Panc1 (cell line): ENCODE data around the gene JADE2. TPM values are rescaled to one million over a fixed set of nuclear protein-coding genes. Genes with fewer than 3 reads are reported as not detected.

Experiments
- ATAC-seq: fragments of 200-7000 bp; cut with Tn5 transposase; 2 replicates; pipeline ENCODE4 v1.9.1; 2020; ENCODE audit warnings: mild to moderate bottlenecking, moderate library complexity
- BruUV-seq: library from RNA; stranded (reverse); fragments of 400-500 nt; replicated peaks from 2 replicates; lab custom pipeline; 2021; lab: Mats Ljungman, UMichigan
- CTCF ChIA-PET: fragments of 300-600 bp; sonication (Branson Sonifier 250); formaldehyde crosslinking; loops from one replicate; lab custom pipeline; 2022; ENCODE audit warnings: antibody characterized with exemption; lab: Charles Lee
- POLR2A ChIA-PET: fragments of 300-600 bp; sonication (Branson Sonifier 250); formaldehyde crosslinking; loops from one replicate; lab custom pipeline; 2022; ENCODE audit warnings: antibody characterized with exemption; lab: Charles Lee
- DNase-seq: peaks from one replicate; pipeline ENCODE4 v3.0.0-alpha.2; 2010; ENCODE audit warnings: low read depth, low spot score
- H3K27ac ChIP-seq: 2 replicates; pipeline ENCODE4 v1.5.1; 2011; ENCODE audit warnings: mild to moderate bottlenecking, low read length, inconsistent platforms
- H3K27me3 ChIP-seq: fragments of 200-500 bp; sonication (Bioruptor generic); 2 replicates; pipeline ENCODE4 v1.6.0; 2014; ENCODE audit warnings: low read length, inconsistent platforms; ENCODE audit not compliant: control insufficient read depth, insufficient read depth
- H3K36me3 ChIP-seq: fragments of 200-500 bp; sonication (Bioruptor generic); 2 replicates; pipeline ENCODE4 v1.5.1; 2014; ENCODE audit warnings: inconsistent platforms, mild to moderate bottlenecking, low read length, moderate library complexity; ENCODE audit not compliant: control insufficient read depth, insufficient read depth
- H3K4me1 ChIP-seq: 2 replicates; pipeline ENCODE4 v1.5.1; 2011; ENCODE audit warnings: inconsistent platforms, mild to moderate bottlenecking, low read length, moderate library complexity; ENCODE audit not compliant: control insufficient read depth, insufficient read depth
- H3K4me3 ChIP-seq, 2 experiments: 2 replicates each; pipeline ENCODE4 v1.5.1; 2011 to 2012; ENCODE audit warnings: low read depth in 2 of 2, low read length in 2 of 2, mild to moderate bottlenecking in 2 of 2, inconsistent platforms in 1 of 2, moderate library complexity in 1 of 2
- H3K9me3 ChIP-seq: fragments of 200-500 bp; sonication (Bioruptor generic); 2 replicates; pipeline ENCODE4 v1.5.1; 2014; ENCODE audit warnings: low read depth, mild to moderate bottlenecking, inconsistent platforms, low read length, moderate library complexity; ENCODE audit not compliant: control insufficient read depth, insufficient read depth
- POLR2AphosphoS5 ChIP-seq: IDR thresholded peaks from 2 replicates; pipeline ENCODE4 v1.6.1; 2012; ENCODE audit warnings: mild to moderate bottlenecking, low read depth, low read length, moderate library complexity
- SIN3A ChIP-seq: IDR thresholded peaks from 2 replicates; pipeline ENCODE4 v1.6.1; 2012; ENCODE audit warnings: low read depth, mild to moderate bottlenecking, low read length, moderate library complexity, borderline replicate concordance; ENCODE audit not compliant: insufficient read depth
- TCF7L2 ChIP-seq: IDR thresholded peaks from 2 replicates; pipeline ENCODE4 v1.6.1; 2011; ENCODE audit warnings: mild to moderate bottlenecking, low read depth, low read length, inconsistent platforms
- in situ Hi-C: cut with HindIII; loops from 2 replicates; pipeline ENCODE4 v1.10.0; 2016; ENCODE audit warnings: low sequenced_read_pairs, low pct_unique_long_range_greater_than_20kb
- intact Hi-C: fragments of 100-400 bp; cut with micrococcal nuclease; formaldehyde crosslinking; loops from one replicate; pipeline ENCODE4 v1.10.0; 2022; ENCODE audit not compliant: unreplicated experiment
- total RNA-seq: library from RNA; stranded (reverse); gene quantifications from one replicate; pipeline ENCODE4 v1.2.1, GENCODE V29; 2021; ENCODE audit not compliant: unreplicated experiment
- TF ChIP-seq, protein P1 (sequence below), 2 experiments: IDR thresholded peaks; 2 replicates each; pipeline ENCODE4 v1.6.1; 2011 to 2012; ENCODE audit warnings: low read depth in 2 of 2, control low read depth in 1 of 2, low read length in 1 of 2, mild to moderate bottlenecking in 1 of 2, moderate library complexity in 1 of 2; ENCODE audit not compliant: insufficient read depth in 1 of 2
- TF ChIP-seq, protein P2 (sequence below): fragments of 450-650 bp; IDR thresholded peaks from 2 replicates; pipeline ENCODE4 v1.5.1; 2017; ENCODE audit warnings: mild to moderate bottlenecking

JADE2 gene
- total RNA-seq, 1 experiment from 2014 or later = 80.0 TPM

DNA sequence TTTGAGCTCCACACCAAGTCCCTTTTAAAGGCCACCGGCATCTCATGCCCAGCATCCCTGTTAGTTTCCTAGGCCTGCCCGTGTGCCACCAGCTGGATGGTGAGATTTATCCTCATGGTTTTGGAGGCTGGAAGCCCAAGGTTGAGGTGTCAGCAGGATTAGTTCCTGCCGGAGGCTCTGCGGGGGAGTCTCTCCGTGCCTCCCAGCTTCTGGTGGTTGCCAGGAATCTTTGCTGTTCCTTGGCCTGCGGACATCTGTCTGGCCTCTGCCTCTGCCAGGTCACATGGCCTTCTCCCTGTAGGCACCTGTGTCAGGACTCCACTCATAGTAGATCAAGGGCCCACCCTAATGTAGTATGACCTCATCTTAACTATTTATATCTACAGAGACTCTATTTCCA lies 45.4 kb downstream of the JADE2 start:
- no peak for ATAC-seq

DNA sequence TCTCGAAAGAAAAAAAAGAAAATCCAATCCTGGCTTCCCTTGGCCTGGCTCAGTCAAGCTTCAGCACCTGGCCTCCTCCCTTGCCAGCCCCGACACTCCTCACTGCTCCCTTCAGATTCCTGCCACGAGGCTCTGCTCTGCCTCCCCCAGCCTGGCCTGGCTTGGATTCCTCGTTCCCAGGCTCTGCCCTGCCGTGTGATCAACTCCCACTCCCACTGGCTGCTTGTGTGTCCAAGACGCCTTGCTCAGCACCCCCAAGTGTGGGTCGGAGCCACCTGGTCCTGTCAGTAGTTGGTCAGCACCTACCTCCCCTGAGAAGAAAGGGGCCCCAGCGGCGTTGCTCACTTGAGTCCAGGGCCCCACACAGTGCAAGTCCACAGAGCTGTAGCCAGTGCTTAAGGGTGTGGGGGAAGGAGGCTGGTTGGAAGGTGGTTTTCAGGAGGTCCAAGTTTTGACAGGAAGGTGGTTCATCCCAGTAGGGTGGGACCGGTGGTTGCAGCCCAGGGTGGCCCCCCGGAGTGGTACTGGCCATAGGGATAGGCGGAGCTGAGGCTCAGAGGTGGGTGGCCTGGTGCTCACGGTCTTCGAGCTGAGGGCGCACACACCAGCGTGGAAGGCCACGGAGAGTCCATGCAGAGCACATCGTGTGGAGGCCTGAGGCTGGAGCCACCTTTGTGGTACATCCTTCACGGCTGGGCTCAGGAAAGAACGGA lies 46.4 kb downstream of the JADE2 start:
- ATAC-seq (no peak), DNase-seq (no peak)
- Histone ChIP-seq H3K4me1 (peaks cover 25% of the 10 kb centered on the region), H3K27me3 (no peaks in the 10 kb centered on the region), H3K9me3 (no peaks in the 10 kb centered on the region), H3K36me3 (no peaks in the 10 kb centered on the region; the same call in none of the 2 replicates), H3K4me3 (no peak overlapping the region), H3K27ac (no peak overlapping the region)
- CTCF ChIA-PET = no interaction called here
- POLR2A ChIA-PET = no interaction called here
- in situ Hi-C loops (no loop called here), intact Hi-C loops (no loop called here)
- no peak for TF ChIP-seq TCF7L2
- TF ChIP-seq SIN3A = no peak
- TF ChIP-seq, protein P1, sequence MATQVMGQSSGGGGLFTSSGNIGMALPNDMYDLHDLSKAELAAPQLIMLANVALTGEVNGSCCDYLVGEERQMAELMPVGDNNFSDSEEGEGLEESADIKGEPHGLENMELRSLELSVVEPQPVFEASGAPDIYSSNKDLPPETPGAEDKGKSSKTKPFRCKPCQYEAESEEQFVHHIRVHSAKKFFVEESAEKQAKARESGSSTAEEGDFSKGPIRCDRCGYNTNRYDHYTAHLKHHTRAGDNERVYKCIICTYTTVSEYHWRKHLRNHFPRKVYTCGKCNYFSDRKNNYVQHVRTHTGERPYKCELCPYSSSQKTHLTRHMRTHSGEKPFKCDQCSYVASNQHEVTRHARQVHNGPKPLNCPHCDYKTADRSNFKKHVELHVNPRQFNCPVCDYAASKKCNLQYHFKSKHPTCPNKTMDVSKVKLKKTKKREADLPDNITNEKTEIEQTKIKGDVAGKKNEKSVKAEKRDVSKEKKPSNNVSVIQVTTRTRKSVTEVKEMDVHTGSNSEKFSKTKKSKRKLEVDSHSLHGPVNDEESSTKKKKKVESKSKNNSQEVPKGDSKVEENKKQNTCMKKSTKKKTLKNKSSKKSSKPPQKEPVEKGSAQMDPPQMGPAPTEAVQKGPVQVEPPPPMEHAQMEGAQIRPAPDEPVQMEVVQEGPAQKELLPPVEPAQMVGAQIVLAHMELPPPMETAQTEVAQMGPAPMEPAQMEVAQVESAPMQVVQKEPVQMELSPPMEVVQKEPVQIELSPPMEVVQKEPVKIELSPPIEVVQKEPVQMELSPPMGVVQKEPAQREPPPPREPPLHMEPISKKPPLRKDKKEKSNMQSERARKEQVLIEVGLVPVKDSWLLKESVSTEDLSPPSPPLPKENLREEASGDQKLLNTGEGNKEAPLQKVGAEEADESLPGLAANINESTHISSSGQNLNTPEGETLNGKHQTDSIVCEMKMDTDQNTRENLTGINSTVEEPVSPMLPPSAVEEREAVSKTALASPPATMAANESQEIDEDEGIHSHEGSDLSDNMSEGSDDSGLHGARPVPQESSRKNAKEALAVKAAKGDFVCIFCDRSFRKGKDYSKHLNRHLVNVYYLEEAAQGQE (IDR thresholded peaks at IDR 0.05; ENCODE audit: insufficient read depth in 1 of 2, low read depth in 2 of 2, low read length in 1 of 2) = no peak
- no peak for TF ChIP-seq POLR2AphosphoS5
- TF ChIP-seq, protein P2, sequence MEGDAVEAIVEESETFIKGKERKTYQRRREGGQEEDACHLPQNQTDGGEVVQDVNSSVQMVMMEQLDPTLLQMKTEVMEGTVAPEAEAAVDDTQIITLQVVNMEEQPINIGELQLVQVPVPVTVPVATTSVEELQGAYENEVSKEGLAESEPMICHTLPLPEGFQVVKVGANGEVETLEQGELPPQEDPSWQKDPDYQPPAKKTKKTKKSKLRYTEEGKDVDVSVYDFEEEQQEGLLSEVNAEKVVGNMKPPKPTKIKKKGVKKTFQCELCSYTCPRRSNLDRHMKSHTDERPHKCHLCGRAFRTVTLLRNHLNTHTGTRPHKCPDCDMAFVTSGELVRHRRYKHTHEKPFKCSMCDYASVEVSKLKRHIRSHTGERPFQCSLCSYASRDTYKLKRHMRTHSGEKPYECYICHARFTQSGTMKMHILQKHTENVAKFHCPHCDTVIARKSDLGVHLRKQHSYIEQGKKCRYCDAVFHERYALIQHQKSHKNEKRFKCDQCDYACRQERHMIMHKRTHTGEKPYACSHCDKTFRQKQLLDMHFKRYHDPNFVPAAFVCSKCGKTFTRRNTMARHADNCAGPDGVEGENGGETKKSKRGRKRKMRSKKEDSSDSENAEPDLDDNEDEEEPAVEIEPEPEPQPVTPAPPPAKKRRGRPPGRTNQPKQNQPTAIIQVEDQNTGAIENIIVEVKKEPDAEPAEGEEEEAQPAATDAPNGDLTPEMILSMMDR = no peak
- no TSS peak for BruUV-seq

More for the DNA sequence above, 45.4 kb downstream of the JADE2 start:
- in situ Hi-C loops (no loop called here), intact Hi-C loops (no loop called here)
- Histone ChIP-seq H3K27me3 (no peaks in the 10 kb centered on the region), H3K36me3 (no peaks in the 10 kb centered on the region; the same call in none of the 2 replicates), H3K27ac (no peak overlapping the region), H3K4me1 (peaks cover 18% of the 10 kb centered on the region), H3K9me3 (no peaks in the 10 kb centered on the region), H3K4me3 (no peak overlapping the region)
- TF ChIP-seq TCF7L2 = no peak
- TF ChIP-seq SIN3A = no peak
- TF ChIP-seq, protein P1 (IDR thresholded peaks at IDR 0.05; ENCODE audit: insufficient read depth in 1 of 2, low read depth in 2 of 2, low read length in 1 of 2) = no peak
- TF ChIP-seq, protein P2 = no peak
- TF ChIP-seq POLR2AphosphoS5 = no peak
- no peak for DNase-seq
- ChIA-PET CTCF (no interaction called here), POLR2A (no interaction called here)
- no TSS peak for BruUV-seq
